HepG2 (cell line): ENCODE measurements around the gene NTN5. TPM values are rescaled to one million over a fixed set of nuclear protein-coding genes. Genes with fewer than 3 reads are reported as not detected.
A peak's percentile ranks its signal among the peaks of the same experiment; 100 is the strongest.

Experiments used
- ADNP ChIP-seq: sonication (generic); formaldehyde crosslinking; IDR thresholded peaks from 2 replicates; pipeline ENCODE4 v1.4.0; 2020; ENCODE audit warnings: missing genetic modification reagents
- ARNTL ChIP-seq: sonication (generic); formaldehyde crosslinking; IDR thresholded peaks from 2 replicates; pipeline ENCODE4 v1.4.0; 2020; ENCODE audit warnings: mild to moderate bottlenecking, missing genetic modification reagents
- BRCA1 ChIP-seq: sonication (generic); formaldehyde crosslinking; IDR thresholded peaks from 2 replicates; pipeline ENCODE4 v1.4.0; 2020; ENCODE audit warnings: missing genetic modification reagents
- CAMTA2 ChIP-seq: sonication (generic); formaldehyde crosslinking; IDR thresholded peaks from 2 replicates; pipeline ENCODE4 v1.4.0; 2020; ENCODE audit warnings: mild to moderate bottlenecking, missing genetic modification reagents, borderline replicate concordance
- MEIS2 ChIP-seq: sonication (generic); formaldehyde crosslinking; IDR thresholded peaks from 2 replicates; pipeline ENCODE4 v1.9.0; 2021; ENCODE audit warnings: mild to moderate bottlenecking, missing genetic modification reagents
- NR2C2 ChIP-seq: sonication (generic); formaldehyde crosslinking; IDR thresholded peaks from 2 replicates; pipeline ENCODE4 v1.4.0; 2020; ENCODE audit warnings: missing genetic modification reagents, mild to moderate bottlenecking, moderate library complexity, borderline replicate concordance
- PHF21A ChIP-seq: sonication (generic); formaldehyde crosslinking; IDR thresholded peaks from 2 replicates; pipeline ENCODE4 v1.5.0; 2020; ENCODE audit warnings: mild to moderate bottlenecking, missing genetic modification reagents
- RFX1 ChIP-seq: fragments of 450-650 bp; IDR thresholded peaks from 2 replicates; pipeline ENCODE4 v1.6.1; 2017
- SP4 ChIP-seq: sonication (generic); formaldehyde crosslinking; IDR thresholded peaks from 2 replicates; pipeline ENCODE4 v1.8.1; 2023; ENCODE audit warnings: mild to moderate bottlenecking, missing genetic modification reagents
- TBP ChIP-seq: sonication (generic); formaldehyde crosslinking; IDR thresholded peaks from 2 replicates; pipeline ENCODE4 v1.5.0; 2020; ENCODE audit warnings: missing genetic modification reagents
- polyA plus RNA-seq, 8 experiments: library from polyadenylated mRNA; depleted of rRNA in 3 of 8; stranded (reverse) in 7 of 8; unstranded in 1 of 8; fragments of >200 nt; fragmentation: Illumina TruSeq in 4 of 8; extraction: Trizol in 4 of 8; gene quantifications; 2 replicates each; pipeline versions ENCODE4 v1.2.1 to v1.2.3, GENCODE V29; 2011 to 2016; ENCODE audit warnings: low read depth in 4 of 8, missing spikeins in 1 of 8, mixed read lengths in 1 of 8; ENCODE audit not compliant: insufficient read depth in 1 of 8
- total RNA-seq, 5 experiments: library from RNA; depleted of rRNA; stranded (reverse); fragments of >200 nt; fragmentation: Illumina TruSeq; extraction: Trizol; gene quantifications; 2 replicates each; pipeline ENCODE4 v1.2.3, GENCODE V29; 2016; ENCODE audit warnings: low read depth in 1 of 5
- TF ChIP-seq, protein P1 (sequence below): sonication (generic); formaldehyde crosslinking; IDR thresholded peaks from 2 replicates; pipeline ENCODE4 v1.4.0; 2020; ENCODE audit warnings: missing genetic modification reagents, borderline replicate concordance
- TF ChIP-seq, protein P2 (sequence below): sonication (generic); formaldehyde crosslinking; IDR thresholded peaks from 2 replicates; pipeline ENCODE4 v1.4.0; 2020; ENCODE audit warnings: missing genetic modification reagents
- TF ChIP-seq, protein P3 (sequence below): sonication (generic); formaldehyde crosslinking; IDR thresholded peaks from 2 replicates; pipeline ENCODE4 v1.5.0; 2020; ENCODE audit warnings: mild to moderate bottlenecking, missing genetic modification reagents
- TF ChIP-seq, protein P4 (sequence below): sonication (generic); formaldehyde crosslinking; IDR thresholded peaks from 2 replicates; pipeline ENCODE4; 2020; ENCODE audit warnings: missing genetic modification reagents, mild to moderate bottlenecking, borderline replicate concordance
- TF ChIP-seq, protein P5 (sequence below): IDR thresholded peaks from 2 replicates; pipeline ENCODE4 v1.6.1; 2016
- TF ChIP-seq, protein P6 (sequence below): sonication (generic); formaldehyde crosslinking; IDR thresholded peaks from 2 replicates; pipeline ENCODE4 v1.8.0; 2022; ENCODE audit warnings: mild to moderate bottlenecking, missing genetic modification reagents

The NTN5 gene
- total and polyA plus RNA-seq, 2 of the 13 experiments (the other 11 are each of a cell fraction or from before 2014, with no cell fraction given) = 0.05 TPM; not detected in 1

DNA sequence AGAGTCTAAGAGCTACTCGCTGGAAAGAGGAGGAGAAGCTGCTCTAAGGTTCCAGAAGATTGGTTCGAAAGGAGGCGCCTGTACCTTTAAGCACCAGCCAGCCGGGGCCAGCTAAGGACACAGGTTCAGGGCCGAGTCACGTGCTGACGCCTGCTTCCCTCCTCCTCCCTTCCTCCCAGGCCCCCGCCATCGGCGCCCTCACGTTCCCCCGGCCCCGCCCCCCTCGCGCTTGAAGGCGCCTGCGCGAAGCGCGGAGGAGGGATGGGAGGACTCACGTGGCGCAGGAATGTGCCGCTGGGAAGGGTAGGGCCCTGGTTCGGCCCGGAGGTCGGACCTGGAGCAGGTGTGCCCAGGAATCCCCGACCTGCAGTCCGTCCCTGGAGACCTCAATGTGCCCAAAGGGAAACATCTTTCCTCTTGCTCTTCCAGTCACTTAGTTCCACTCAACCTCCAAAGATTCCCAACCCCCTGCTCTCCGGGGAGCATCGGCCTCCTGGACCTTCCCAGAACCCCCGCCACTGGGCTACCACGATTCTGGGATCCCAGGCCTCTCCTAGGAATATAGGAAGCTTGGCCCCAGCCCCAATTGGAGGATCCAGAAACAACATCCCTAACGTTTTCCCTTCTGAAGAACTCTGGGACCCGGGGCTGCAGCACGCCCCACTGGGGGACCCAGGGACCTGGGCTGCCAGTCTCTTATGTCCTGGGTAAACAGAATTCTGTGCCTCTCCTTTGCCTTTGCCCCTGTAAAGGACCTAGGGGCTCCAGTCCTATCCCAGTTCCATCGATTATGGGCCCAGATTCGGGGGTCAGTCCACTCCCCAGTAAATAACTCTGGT lies 38.2 kb downstream of the NTN5 start (continued):
- TF ChIP-seq, protein P1, sequence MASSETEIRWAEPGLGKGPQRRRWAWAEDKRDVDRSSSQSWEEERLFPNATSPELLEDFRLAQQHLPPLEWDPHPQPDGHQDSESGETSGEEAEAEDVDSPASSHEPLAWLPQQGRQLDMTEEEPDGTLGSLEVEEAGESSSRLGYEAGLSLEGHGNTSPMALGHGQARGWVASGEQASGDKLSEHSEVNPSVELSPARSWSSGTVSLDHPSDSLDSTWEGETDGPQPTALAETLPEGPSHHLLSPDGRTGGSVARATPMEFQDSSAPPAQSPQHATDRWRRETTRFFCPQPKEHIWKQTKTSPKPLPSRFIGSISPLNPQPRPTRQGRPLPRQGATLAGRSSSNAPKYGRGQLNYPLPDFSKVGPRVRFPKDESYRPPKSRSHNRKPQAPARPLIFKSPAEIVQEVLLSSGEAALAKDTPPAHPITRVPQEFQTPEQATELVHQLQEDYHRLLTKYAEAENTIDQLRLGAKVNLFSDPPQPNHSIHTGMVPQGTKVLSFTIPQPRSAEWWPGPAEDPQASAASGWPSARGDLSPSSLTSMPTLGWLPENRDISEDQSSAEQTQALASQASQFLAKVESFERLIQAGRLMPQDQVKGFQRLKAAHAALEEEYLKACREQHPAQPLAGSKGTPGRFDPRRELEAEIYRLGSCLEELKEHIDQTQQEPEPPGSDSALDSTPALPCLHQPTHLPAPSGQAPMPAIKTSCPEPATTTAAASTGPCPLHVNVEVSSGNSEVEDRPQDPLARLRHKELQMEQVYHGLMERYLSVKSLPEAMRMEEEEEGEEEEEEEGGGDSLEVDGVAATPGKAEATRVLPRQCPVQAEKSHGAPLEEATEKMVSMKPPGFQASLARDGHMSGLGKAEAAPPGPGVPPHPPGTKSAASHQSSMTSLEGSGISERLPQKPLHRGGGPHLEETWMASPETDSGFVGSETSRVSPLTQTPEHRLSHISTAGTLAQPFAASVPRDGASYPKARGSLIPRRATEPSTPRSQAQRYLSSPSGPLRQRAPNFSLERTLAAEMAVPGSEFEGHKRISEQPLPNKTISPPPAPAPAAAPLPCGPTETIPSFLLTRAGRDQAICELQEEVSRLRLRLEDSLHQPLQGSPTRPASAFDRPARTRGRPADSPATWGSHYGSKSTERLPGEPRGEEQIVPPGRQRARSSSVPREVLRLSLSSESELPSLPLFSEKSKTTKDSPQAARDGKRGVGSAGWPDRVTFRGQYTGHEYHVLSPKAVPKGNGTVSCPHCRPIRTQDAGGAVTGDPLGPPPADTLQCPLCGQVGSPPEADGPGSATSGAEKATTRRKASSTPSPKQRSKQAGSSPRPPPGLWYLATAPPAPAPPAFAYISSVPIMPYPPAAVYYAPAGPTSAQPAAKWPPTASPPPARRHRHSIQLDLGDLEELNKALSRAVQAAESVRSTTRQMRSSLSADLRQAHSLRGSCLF (CRISPR knock-in tag) = no peak
- TF ChIP-seq, protein P2, sequence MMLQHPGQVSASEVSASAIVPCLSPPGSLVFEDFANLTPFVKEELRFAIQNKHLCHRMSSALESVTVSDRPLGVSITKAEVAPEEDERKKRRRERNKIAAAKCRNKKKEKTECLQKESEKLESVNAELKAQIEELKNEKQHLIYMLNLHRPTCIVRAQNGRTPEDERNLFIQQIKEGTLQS (CRISPR knock-in tag) = no peak
- TF ChIP-seq NR2C2 (CRISPR knock-in tag) (peak; percentile 64), CAMTA2 (CRISPR knock-in tag) (no peak), SP4 (CRISPR knock-in tag) (peak; percentile 79), ADNP (CRISPR knock-in tag) (no peak), PHF21A (CRISPR knock-in tag) (no peak), TBP (CRISPR knock-in tag) (no peak), BRCA1 (CRISPR knock-in tag) (no peak), ARNTL (CRISPR knock-in tag) (peak; percentile 100), MEIS2 (CRISPR knock-in tag) (peak; percentile 57; the same call in 1 of the 2 replicates), RFX1 (no peak)
- TF ChIP-seq, protein P3, sequence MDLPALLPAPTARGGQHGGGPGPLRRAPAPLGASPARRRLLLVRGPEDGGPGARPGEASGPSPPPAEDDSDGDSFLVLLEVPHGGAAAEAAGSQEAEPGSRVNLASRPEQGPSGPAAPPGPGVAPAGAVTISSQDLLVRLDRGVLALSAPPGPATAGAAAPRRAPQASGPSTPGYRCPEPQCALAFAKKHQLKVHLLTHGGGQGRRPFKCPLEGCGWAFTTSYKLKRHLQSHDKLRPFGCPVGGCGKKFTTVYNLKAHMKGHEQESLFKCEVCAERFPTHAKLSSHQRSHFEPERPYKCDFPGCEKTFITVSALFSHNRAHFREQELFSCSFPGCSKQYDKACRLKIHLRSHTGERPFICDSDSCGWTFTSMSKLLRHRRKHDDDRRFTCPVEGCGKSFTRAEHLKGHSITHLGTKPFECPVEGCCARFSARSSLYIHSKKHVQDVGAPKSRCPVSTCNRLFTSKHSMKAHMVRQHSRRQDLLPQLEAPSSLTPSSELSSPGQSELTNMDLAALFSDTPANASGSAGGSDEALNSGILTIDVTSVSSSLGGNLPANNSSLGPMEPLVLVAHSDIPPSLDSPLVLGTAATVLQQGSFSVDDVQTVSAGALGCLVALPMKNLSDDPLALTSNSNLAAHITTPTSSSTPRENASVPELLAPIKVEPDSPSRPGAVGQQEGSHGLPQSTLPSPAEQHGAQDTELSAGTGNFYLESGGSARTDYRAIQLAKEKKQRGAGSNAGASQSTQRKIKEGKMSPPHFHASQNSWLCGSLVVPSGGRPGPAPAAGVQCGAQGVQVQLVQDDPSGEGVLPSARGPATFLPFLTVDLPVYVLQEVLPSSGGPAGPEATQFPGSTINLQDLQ (CRISPR knock-in tag) = no peak
- TF ChIP-seq, protein P4, sequence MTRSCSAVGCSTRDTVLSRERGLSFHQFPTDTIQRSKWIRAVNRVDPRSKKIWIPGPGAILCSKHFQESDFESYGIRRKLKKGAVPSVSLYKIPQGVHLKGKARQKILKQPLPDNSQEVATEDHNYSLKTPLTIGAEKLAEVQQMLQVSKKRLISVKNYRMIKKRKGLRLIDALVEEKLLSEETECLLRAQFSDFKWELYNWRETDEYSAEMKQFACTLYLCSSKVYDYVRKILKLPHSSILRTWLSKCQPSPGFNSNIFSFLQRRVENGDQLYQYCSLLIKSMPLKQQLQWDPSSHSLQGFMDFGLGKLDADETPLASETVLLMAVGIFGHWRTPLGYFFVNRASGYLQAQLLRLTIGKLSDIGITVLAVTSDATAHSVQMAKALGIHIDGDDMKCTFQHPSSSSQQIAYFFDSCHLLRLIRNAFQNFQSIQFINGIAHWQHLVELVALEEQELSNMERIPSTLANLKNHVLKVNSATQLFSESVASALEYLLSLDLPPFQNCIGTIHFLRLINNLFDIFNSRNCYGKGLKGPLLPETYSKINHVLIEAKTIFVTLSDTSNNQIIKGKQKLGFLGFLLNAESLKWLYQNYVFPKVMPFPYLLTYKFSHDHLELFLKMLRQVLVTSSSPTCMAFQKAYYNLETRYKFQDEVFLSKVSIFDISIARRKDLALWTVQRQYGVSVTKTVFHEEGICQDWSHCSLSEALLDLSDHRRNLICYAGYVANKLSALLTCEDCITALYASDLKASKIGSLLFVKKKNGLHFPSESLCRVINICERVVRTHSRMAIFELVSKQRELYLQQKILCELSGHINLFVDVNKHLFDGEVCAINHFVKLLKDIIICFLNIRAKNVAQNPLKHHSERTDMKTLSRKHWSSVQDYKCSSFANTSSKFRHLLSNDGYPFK (CRISPR knock-in tag) = peak; percentile 30; the same call in 1 of the 2 replicates
- TF ChIP-seq, protein P5, sequence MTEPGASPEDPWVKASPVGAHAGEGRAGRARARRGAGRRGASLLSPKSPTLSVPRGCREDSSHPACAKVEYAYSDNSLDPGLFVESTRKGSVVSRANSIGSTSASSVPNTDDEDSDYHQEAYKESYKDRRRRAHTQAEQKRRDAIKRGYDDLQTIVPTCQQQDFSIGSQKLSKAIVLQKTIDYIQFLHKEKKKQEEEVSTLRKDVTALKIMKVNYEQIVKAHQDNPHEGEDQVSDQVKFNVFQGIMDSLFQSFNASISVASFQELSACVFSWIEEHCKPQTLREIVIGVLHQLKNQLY (CRISPR knock-in tag) = peak; percentile 84
- TF ChIP-seq, protein P6, sequence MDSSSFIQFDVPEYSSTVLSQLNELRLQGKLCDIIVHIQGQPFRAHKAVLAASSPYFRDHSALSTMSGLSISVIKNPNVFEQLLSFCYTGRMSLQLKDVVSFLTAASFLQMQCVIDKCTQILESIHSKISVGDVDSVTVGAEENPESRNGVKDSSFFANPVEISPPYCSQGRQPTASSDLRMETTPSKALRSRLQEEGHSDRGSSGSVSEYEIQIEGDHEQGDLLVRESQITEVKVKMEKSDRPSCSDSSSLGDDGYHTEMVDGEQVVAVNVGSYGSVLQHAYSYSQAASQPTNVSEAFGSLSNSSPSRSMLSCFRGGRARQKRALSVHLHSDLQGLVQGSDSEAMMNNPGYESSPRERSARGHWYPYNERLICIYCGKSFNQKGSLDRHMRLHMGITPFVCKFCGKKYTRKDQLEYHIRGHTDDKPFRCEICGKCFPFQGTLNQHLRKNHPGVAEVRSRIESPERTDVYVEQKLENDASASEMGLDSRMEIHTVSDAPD (CRISPR knock-in tag) = no peak
